GM23338 (cell line): ENCODE data around the gene PAH. TPM values are rescaled to one million over a fixed set of nuclear protein-coding genes. Genes with fewer than 3 reads are reported as not detected.

Experiments used
- ATAC-seq: fragments of 200-7000 bp; cut with Tn5 transposase; 3 replicates; pipeline ENCODE4 v1.9.1; 2020
- DNase-seq: peaks from one replicate; pipeline ENCODE4 v3.0.0-alpha.2; 2015; ENCODE audit warnings: low spot score
- H2AFZ ChIP-seq: fragments of 200-600 bp; sonication (generic); 2 replicates; pipeline ENCODE4 v1.8.0; 2016; ENCODE audit warnings: antibody characterized with exemption, mild to moderate bottlenecking, moderate library complexity
- H3F3A ChIP-seq: fragments of 200-600 bp; sonication (generic); replicated peaks from 2 replicates; pipeline ENCODE4 v1.8.0; 2017; ENCODE audit warnings: antibody characterized with exemption, mixed run types, low read depth
- H3K27ac ChIP-seq: fragments of 200-600 bp; sonication (generic); 2 replicates; pipeline ENCODE4 v1.6.1; 2016; ENCODE audit warnings: low read depth
- H3K27me3 ChIP-seq: fragments of 200-600 bp; sonication (generic); 2 replicates; pipeline ENCODE4 v1.8.0; 2016; ENCODE audit warnings: mild to moderate bottlenecking, mixed run types, moderate library complexity; ENCODE audit not compliant: insufficient read depth
- H3K36me3 ChIP-seq: fragments of 200-600 bp; sonication (generic); 2 replicates; pipeline ENCODE4 v1.8.0; 2016; ENCODE audit warnings: mild to moderate bottlenecking; ENCODE audit not compliant: insufficient read depth
- H3K4me1 ChIP-seq: fragments of 200-600 bp; sonication (generic); 2 replicates; pipeline ENCODE4 v1.8.0; 2016; ENCODE audit warnings: mild to moderate bottlenecking, moderate library complexity; ENCODE audit not compliant: insufficient read depth
- H3K4me2 ChIP-seq: fragments of 200-600 bp; sonication (generic); 2 replicates; pipeline ENCODE4 v1.7.1; 2017; ENCODE audit warnings: mixed run types
- H3K4me3 ChIP-seq: fragments of 200-600 bp; sonication (generic); 2 replicates; pipeline ENCODE4 v1.6.1; 2016; ENCODE audit warnings: mixed run types
- H3K79me2 ChIP-seq: fragments of 200-600 bp; sonication (generic); replicated peaks from 2 replicates; pipeline ENCODE4 v1.8.0; 2017; ENCODE audit warnings: mild to moderate bottlenecking; ENCODE audit not compliant: insufficient read depth
- H3K9me2 ChIP-seq: fragments of 200-600 bp; sonication (generic); 2 replicates; pipeline ENCODE4 v1.8.0; 2017; ENCODE audit not compliant: insufficient read depth
- H4K20me1 ChIP-seq: fragments of 200-600 bp; sonication (generic); replicated peaks from 2 replicates; pipeline ENCODE4 v1.8.0; 2017; ENCODE audit warnings: mild to moderate bottlenecking; ENCODE audit not compliant: insufficient read depth
- H3K27ac Mint-ChIP-seq: 2 replicates; pipeline ENCODE4 v1.8.0; 2020; ENCODE audit warnings: inconsistent platforms, mild to moderate bottlenecking, moderate library complexity, mixed read lengths
- H3K27me3 Mint-ChIP-seq: 3 replicates; pipeline ENCODE4 v1.8.0; 2022; ENCODE audit warnings: low read depth, mild to moderate bottlenecking, moderate library complexity, mixed read lengths, inconsistent platforms; ENCODE audit not compliant: insufficient read depth, poor library complexity
- H3K36me3 Mint-ChIP-seq: 3 replicates; pipeline ENCODE4 v1.8.0; 2021; ENCODE audit warnings: low read depth, mild to moderate bottlenecking, inconsistent platforms, moderate library complexity, mixed read lengths
- H3K4me1 Mint-ChIP-seq: 3 replicates; pipeline ENCODE4 v1.8.0; 2020; ENCODE audit warnings: mild to moderate bottlenecking, inconsistent platforms, mixed read lengths
- H3K4me3 Mint-ChIP-seq: 3 replicates; pipeline ENCODE4 v1.8.0; 2021; ENCODE audit warnings: moderate library complexity, mild to moderate bottlenecking, inconsistent platforms, mixed read lengths
- H3K9me3 Mint-ChIP-seq: 3 replicates; pipeline ENCODE4 v1.8.0; 2020; ENCODE audit warnings: moderate library complexity, mild to moderate bottlenecking, inconsistent platforms, mixed read lengths
- CREB1 ChIP-seq: fragments of 250-450 bp; sonication (Bioruptor Pico); IDR thresholded peaks from 2 replicates; pipeline ENCODE4 v1.5.0; 2020; ENCODE audit warnings: low read depth, mild to moderate bottlenecking, moderate library complexity
- EZH2 ChIP-seq: fragments of 200-600 bp; sonication (generic); IDR thresholded peaks from one replicate; pipeline ENCODE4 v1.8.0; 2017; ENCODE audit warnings: antibody characterized with exemption, mild to moderate bottlenecking, low read depth; ENCODE audit not compliant: unreplicated experiment
- POLR2AphosphoS5 ChIP-seq: IDR thresholded peaks from 2 replicates; pipeline ENCODE4 v1.6.1; 2016; ENCODE audit warnings: antibody characterized with exemption, low read depth
- REST ChIP-seq: IDR thresholded peaks from one replicate; pipeline ENCODE4 v1.6.1; 2018; ENCODE audit warnings: antibody characterized with exemption; ENCODE audit not compliant: unreplicated experiment
- STAT1 ChIP-seq: IDR thresholded peaks from one replicate; pipeline ENCODE4 v1.6.1; 2016; ENCODE audit warnings: antibody characterized with exemption; ENCODE audit not compliant: unreplicated experiment
- ZNF331 ChIP-seq: fragments of 250-450 bp; sonication (Bioruptor Pico); IDR thresholded peaks from 2 replicates; pipeline ENCODE4 v1.5.0; 2020; ENCODE audit warnings: low read depth, mild to moderate bottlenecking, moderate library complexity
- polyA plus RNA-seq: library from polyadenylated mRNA; unstranded; fragments of >200 nt; fragmentation: Nextera tagmentation; extraction: Ambion mirVana; gene quantifications from 2 replicates; pipeline ENCODE4 v1.2.1, GENCODE V29; 2016
- total RNA-seq: library from RNA; depleted of rRNA; stranded (reverse); fragments of >200 nt; shearing (Covaris generic); gene quantifications from 2 replicates; pipeline ENCODE4 v1.2.3, GENCODE V29; 2014
- TF ChIP-seq, protein P1 (sequence below): fragments of 250-450 bp; sonication (Bioruptor Pico); IDR thresholded peaks from 2 replicates; pipeline ENCODE4 v1.5.0; 2020; ENCODE audit warnings: mild to moderate bottlenecking, moderate library complexity

PAH gene
- total and polyA plus RNA-seq, 2 experiments from 2014 or later, result 3.7 to 4.8 TPM

GRCh38 chr12:102920271-102920670 is 3.2 kb upstream of the PAH start:
- no peaks in the 10 kb centered on the region; the same call in 1 of the 2 replicates for H3K9me2 ChIP-seq
- H3K4me3 ChIP-seq, result no peak overlapping the region
- TF ChIP-seq, protein P1, sequence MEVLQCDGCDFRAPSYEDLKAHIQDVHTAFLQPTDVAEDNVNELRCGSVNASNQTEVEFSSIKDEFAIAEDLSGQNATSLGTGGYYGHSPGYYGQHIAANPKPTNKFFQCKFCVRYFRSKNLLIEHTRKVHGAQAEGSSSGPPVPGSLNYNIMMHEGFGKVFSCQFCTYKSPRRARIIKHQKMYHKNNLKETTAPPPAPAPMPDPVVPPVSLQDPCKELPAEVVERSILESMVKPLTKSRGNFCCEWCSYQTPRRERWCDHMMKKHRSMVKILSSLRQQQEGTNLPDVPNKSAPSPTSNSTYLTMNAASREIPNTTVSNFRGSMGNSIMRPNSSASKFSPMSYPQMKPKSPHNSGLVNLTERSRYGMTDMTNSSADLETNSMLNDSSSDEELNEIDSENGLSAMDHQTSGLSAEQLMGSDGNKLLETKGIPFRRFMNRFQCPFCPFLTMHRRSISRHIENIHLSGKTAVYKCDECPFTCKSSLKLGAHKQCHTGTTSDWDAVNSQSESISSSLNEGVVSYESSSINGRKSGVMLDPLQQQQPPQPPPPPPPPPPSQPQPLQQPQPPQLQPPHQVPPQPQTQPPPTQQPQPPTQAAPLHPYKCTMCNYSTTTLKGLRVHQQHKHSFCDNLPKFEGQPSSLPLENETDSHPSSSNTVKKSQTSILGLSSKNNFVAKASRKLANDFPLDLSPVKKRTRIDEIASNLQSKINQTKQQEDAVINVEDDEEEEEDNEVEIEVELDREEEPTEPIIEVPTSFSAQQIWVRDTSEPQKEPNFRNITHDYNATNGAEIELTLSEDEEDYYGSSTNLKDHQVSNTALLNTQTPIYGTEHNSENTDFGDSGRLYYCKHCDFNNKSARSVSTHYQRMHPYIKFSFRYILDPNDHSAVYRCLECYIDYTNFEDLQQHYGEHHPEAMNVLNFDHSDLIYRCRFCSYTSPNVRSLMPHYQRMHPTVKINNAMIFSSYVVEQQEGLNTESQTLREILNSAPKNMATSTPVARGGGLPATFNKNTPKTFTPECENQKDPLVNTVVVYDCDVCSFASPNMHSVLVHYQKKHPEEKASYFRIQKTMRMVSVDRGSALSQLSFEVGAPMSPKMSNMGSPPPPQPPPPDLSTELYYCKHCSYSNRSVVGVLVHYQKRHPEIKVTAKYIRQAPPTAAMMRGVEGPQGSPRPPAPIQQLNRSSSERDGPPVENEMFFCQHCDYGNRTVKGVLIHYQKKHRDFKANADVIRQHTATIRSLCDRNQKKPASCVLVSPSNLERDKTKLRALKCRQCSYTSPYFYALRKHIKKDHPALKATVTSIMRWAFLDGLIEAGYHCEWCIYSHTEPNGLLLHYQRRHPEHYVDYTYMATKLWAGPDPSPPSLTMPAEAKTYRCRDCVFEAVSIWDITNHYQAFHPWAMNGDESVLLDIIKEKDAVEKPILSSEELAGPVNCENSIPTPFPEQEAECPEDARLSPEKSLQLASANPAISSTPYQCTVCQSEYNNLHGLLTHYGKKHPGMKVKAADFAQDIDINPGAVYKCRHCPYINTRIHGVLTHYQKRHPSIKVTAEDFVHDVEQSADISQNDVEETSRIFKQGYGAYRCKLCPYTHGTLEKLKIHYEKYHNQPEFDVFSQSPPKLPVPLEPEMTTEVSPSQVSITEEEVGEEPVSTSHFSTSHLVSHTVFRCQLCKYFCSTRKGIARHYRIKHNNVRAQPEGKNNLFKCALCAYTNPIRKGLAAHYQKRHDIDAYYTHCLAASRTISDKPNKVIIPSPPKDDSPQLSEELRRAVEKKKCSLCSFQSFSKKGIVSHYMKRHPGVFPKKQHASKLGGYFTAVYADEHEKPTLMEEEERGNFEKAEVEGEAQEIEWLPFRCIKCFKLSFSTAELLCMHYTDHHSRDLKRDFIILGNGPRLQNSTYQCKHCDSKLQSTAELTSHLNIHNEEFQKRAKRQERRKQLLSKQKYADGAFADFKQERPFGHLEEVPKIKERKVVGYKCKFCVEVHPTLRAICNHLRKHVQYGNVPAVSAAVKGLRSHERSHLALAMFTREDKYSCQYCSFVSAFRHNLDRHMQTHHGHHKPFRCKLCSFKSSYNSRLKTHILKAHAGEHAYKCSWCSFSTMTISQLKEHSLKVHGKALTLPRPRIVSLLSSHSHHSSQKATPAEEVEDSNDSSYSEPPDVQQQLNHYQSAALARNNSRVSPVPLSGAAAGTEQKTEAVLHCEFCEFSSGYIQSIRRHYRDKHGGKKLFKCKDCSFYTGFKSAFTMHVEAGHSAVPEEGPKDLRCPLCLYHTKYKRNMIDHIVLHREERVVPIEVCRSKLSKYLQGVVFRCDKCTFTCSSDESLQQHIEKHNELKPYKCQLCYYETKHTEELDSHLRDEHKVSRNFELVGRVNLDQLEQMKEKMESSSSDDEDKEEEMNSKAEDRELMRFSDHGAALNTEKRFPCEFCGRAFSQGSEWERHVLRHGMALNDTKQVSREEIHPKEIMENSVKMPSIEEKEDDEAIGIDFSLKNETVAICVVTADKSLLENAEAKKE, result no peak
- TF ChIP-seq ZNF331 (CRISPR knock-in tag) (no peak), REST (no peak), POLR2AphosphoS5 (no peak), EZH2 (no peak), CREB1 (CRISPR knock-in tag) (no peak), STAT1 (no peak)
- no peaks in the 10 kb centered on the region for H3K79me2 ChIP-seq
- H3F3A ChIP-seq, result no peaks in the 10 kb centered on the region
- H4K20me1 ChIP-seq, result no peaks in the 10 kb centered on the region
- no peak for ATAC-seq
- Mint-ChIP-seq H3K4me1 (peaks cover 20% of the 10 kb centered on the region), H3K27ac (no peak overlapping the region), H3K9me3 (no peaks in the 10 kb centered on the region), H3K4me3 (no peak overlapping the region), H3K36me3 (no peaks in the 10 kb centered on the region), H3K27me3 (peaks cover 3% of the 10 kb centered on the region)
- H3K27ac ChIP-seq, result no peak overlapping the region
- no peak for DNase-seq
- H3K27me3 ChIP-seq, result no peaks in the 10 kb centered on the region
- H3K4me2 ChIP-seq, result no peak overlapping the region
- H3K4me1 ChIP-seq, result peaks cover 10% of the 10 kb centered on the region
- no peak overlapping the region for H2AFZ ChIP-seq
- no peaks in the 10 kb centered on the region for H3K36me3 ChIP-seq
